ENCODE data around the gene PRND.

GRCh38 chr20:4769328-4769727 lies 47.6 kb downstream of the PRND start:
- TF ChIP-seq CTCF (conservative IDR thresholded peaks at IDR 0.05; ENCODE audit: low read depth, low read length) (no peak), EZH2 (IDR thresholded peaks at IDR 0.05; ENCODE audit: low read length, unreplicated experiment) (no peak)

Measured in PC-3 (cell line).